PC-9 (cell line): ENCODE measurements around the gene AKR1C1. TPM values are rescaled to one million over a fixed set of nuclear protein-coding genes. Genes with fewer than 3 reads are reported as not detected.
"Not testable (repeated sequence)": the region's sequence is repeated elsewhere in the genome, so short reads cannot be mapped to it uniquely, and the experiment has no call there.

ENCODE experiments used
- BruUV-seq: library from RNA; stranded (reverse); fragments of 400-500 nt; replicated peaks from 2 replicates; lab custom pipeline; 2021; lab: Mats Ljungman, UMichigan
- CTCF ChIA-PET: fragments of 300-600 bp; sonication (Branson Sonifier 250); formaldehyde crosslinking; loops from one replicate; lab custom pipeline; 2022; ENCODE audit warnings: antibody characterized with exemption; lab: Charles Lee
- POLR2A ChIA-PET: fragments of 300-600 bp; sonication (Branson Sonifier 250); formaldehyde crosslinking; loops from one replicate; lab custom pipeline; 2022; ENCODE audit warnings: antibody characterized with exemption; ENCODE audit not compliant: unreplicated experiment; lab: Charles Lee
- DNase-seq, 2 experiments: peaks; one replicate each; pipeline versions ENCODE4 v3.0.0 to v3.0.0-alpha.2; 2015 to 2022; ENCODE audit warnings: mixed read lengths in 1 of 2
- H2AFZ ChIP-seq: fragments of 200-600 bp; sonication (generic); 2 replicates; pipeline ENCODE4 v1.8.1; 2017; ENCODE audit warnings: antibody characterized with exemption
- H3F3A ChIP-seq: fragments of 200-600 bp; sonication (generic); 2 replicates; pipeline ENCODE4 v1.8.1; 2017; ENCODE audit warnings: antibody characterized with exemption, mild to moderate bottlenecking, low read depth; ENCODE audit not compliant: insufficient read depth
- H3K27ac ChIP-seq: fragments of 200-600 bp; sonication (generic); 2 replicates; pipeline ENCODE4 v1.6.1; 2016; ENCODE audit warnings: mixed run types
- H3K27me3 ChIP-seq: fragments of 200-600 bp; sonication (generic); 2 replicates; pipeline ENCODE4 v1.6.1; 2016; ENCODE audit warnings: low read depth, mixed run types; ENCODE audit not compliant: insufficient read depth
- H3K36me3 ChIP-seq: fragments of 200-600 bp; sonication (generic); 2 replicates; pipeline ENCODE4 v1.6.1; 2016; ENCODE audit warnings: low read depth, mixed run types
- H3K4me1 ChIP-seq: fragments of 200-600 bp; sonication (generic); replicated peaks from 2 replicates; pipeline ENCODE4 v1.6.1; 2016; ENCODE audit warnings: mixed run types; ENCODE audit not compliant: insufficient read depth
- H3K4me2 ChIP-seq: fragments of 200-600 bp; sonication (generic); 2 replicates; pipeline ENCODE4 v1.6.1; 2017; ENCODE audit warnings: mixed run types
- H3K4me3 ChIP-seq: fragments of 200-600 bp; sonication (generic); 2 replicates; pipeline ENCODE4 v1.6.1; 2016; ENCODE audit warnings: mixed run types
- H3K79me2 ChIP-seq: fragments of 200-600 bp; sonication (generic); 2 replicates; pipeline ENCODE4 v1.6.1; 2017; ENCODE audit warnings: low read depth, mixed run types
- H3K9me2 ChIP-seq: fragments of 200-600 bp; sonication (generic); 2 replicates; pipeline ENCODE4 v1.8.1; 2017; ENCODE audit warnings: mild to moderate bottlenecking; ENCODE audit not compliant: insufficient read depth
- H3K9me3 ChIP-seq: fragments of 200-600 bp; sonication (generic); 2 replicates; pipeline ENCODE4 v1.8.1; 2016; ENCODE audit warnings: low read depth; ENCODE audit not compliant: insufficient read depth
- H4K20me1 ChIP-seq: fragments of 200-600 bp; sonication (generic); 2 replicates; pipeline ENCODE4 v1.8.1; 2017; ENCODE audit not compliant: insufficient read depth
- EZH2 ChIP-seq: fragments of 200-600 bp; sonication (generic); IDR thresholded peaks from 2 replicates; pipeline ENCODE4 v1.8.0; 2017; ENCODE audit warnings: antibody characterized with exemption, low read depth
- intact Hi-C: fragments of 100-400 bp; cut with micrococcal nuclease; formaldehyde crosslinking; loops from one replicate; pipeline ENCODE4 v1.10.0; 2022; ENCODE audit not compliant: unreplicated experiment
- total RNA-seq: library from RNA; stranded (reverse); gene quantifications from 2 replicates; pipeline ENCODE4 v1.2.3, GENCODE V29; 2021
- TF ChIP-seq, protein P1 (sequence below): fragments of 200-600 bp; sonication (generic); conservative IDR thresholded peaks from 2 replicates; pipeline ENCODE4 v1.6.1; 2017; ENCODE audit warnings: mixed run types, antibody characterized with exemption, mild to moderate bottlenecking, moderate library complexity

Gene AKR1C1
- total RNA-seq, 1 experiment from 2014 or later, result 1,313 TPM

DNA sequence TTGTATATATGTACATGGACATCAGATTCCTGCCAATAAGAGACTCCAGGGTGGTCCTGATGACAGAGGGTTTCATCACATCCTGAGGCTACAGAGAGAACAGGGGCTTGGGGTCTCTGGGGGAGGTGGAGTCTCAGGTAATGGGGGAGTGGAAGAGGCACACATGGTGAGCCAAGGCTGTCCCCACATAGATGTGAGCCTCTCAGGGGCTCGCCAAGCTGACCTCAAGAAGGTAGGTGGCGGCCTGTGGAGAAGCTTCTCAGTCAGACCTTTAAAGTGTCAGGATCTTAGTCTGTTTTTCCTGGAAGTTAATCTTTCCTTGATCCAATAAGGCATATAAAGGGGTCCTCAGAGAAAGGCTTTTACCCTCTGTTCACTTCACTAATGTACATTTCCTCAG is 22.3 kb upstream of the AKR1C1 start:
- H4K20me1 ChIP-seq, POLR2A ChIA-PET, H3K36me3 ChIP-seq, H3K9me2 ChIP-seq, H3K27me3 ChIP-seq, H2AFZ ChIP-seq, CTCF ChIA-PET, H3K4me3 ChIP-seq, H3K79me2 ChIP-seq, H3K9me3 ChIP-seq, DNase-seq: not testable (repeated sequence)
- intact Hi-C loops, result loop anchor here (1.0 to 5.0 kb wide), 2 partner anchors 74 to 92 kb away; no protein-coding TSS in a partner anchor
- TSS peak; percentile 92 for BruUV-seq
- peak overlapping the region; percentile 48 for H3K4me2 ChIP-seq
- peak overlapping the region; percentile 100 for H3K27ac ChIP-seq
- H3F3A ChIP-seq, result peaks cover 47% of the 10 kb centered on the region
- H3K4me1 ChIP-seq, result peaks cover 69% of the 10 kb centered on the region

DNA sequence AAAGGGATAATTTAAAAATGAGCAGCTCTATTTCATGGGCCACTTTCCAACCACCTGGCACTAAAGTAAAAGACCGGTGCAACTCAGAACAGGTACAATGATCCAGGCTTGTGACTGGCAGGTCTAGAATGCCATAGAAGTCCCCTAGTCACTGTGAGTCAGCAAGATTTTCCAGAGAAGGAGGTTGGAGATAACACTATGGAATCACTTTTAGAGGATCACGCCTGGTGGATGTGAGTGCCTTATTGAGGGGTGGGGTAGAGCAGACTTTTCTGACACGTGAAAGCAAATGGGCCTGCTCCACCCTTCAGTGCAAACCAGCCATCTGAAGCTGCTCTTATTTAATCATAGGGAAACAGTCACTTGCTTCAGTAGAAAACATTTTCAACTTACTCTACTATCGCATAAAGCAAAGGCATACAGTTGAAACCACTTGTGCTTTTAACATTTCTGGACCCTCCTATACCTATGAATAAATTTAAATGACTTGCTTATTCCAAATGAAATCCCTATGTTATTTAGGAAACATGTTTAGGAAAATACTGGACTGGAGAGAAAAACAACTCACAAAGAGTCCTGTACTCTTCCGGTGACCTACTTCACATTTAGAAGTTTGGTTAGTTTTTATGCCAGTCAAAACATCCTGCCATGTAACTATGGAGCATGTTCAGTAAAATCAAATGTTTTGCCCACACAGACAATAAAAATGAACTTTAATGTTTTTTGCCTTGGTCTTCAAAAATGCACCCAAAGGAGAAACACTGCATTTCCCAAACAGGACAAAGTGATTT is 21.5 kb upstream of the AKR1C1 start:
- Histone ChIP-seq H3K27me3 (no peaks in the 10 kb centered on the region), H3K27ac (peak overlapping the region; percentile 100), H2AFZ (no peak overlapping the region), H3K79me2 (no peaks in the 10 kb centered on the region), H3K4me3 (no peak overlapping the region), H3K36me3 (0 out of 2 replicates have a peak, but pooled peaks cover 4% of the 10 kb centered on the region), H4K20me1 (no peaks in the 10 kb centered on the region), H3K9me2 (no peaks in the 10 kb centered on the region), H3F3A (peaks cover 47% of the 10 kb centered on the region), H3K4me1 (peaks cover 77% of the 10 kb centered on the region), H3K9me3 (peaks cover 8% of the 10 kb centered on the region; the same call in 1 of the 2 replicates), H3K4me2 (peak overlapping the region; percentile 59)
- DNase-seq, result peak; percentile 81 to 85
- ChIA-PET CTCF (interaction anchor here (0.7 kb wide), 1 partner anchor 1020 kb away, joined by 4 read pairs; no protein-coding TSS in a partner anchor), POLR2A (interaction anchor here (0.7 kb wide), 2 partner anchors 90 to 349 kb away, joined by 5 read pairs; no protein-coding TSS in a partner anchor)
- intact Hi-C loops, result loop anchor here (1.0 to 5.0 kb wide), 2 partner anchors 74 to 92 kb away; no protein-coding TSS in a partner anchor
- BruUV-seq, result TSS peak; percentile 89
- no peak for TF ChIP-seq EZH2
- TF ChIP-seq, protein P1, sequence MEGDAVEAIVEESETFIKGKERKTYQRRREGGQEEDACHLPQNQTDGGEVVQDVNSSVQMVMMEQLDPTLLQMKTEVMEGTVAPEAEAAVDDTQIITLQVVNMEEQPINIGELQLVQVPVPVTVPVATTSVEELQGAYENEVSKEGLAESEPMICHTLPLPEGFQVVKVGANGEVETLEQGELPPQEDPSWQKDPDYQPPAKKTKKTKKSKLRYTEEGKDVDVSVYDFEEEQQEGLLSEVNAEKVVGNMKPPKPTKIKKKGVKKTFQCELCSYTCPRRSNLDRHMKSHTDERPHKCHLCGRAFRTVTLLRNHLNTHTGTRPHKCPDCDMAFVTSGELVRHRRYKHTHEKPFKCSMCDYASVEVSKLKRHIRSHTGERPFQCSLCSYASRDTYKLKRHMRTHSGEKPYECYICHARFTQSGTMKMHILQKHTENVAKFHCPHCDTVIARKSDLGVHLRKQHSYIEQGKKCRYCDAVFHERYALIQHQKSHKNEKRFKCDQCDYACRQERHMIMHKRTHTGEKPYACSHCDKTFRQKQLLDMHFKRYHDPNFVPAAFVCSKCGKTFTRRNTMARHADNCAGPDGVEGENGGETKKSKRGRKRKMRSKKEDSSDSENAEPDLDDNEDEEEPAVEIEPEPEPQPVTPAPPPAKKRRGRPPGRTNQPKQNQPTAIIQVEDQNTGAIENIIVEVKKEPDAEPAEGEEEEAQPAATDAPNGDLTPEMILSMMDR, result no peak

DNA sequence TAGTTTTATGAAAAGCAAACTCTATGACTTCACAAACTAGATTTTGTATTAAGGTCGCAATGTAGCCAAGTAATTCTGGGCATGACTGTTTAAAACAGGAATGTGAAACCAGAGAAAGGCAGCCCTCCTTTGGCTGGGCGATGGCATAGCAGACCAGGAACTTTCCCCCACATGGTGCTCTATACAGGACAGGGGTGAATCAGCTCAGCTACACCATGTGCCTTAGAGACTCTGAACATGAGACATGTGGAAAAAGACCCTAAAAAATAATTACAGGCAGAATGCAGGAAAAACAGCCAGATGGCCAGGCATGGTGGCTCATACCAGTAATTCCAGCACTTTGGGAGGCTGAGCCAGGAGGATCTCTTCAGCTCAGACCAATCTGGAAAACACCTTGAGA is 20.3 kb upstream of the AKR1C1 start:
- H2AFZ ChIP-seq, H3K27me3 ChIP-seq, H3K4me3 ChIP-seq, BruUV-seq, H3K79me2 ChIP-seq, CTCF ChIA-PET, H3K9me2 ChIP-seq, H3K9me3 ChIP-seq, H3K36me3 ChIP-seq, H4K20me1 ChIP-seq: not testable (repeated sequence)
- intact Hi-C loops, result loop anchor here (5.0 kb wide), 1 partner anchor 76 kb away; no protein-coding TSS in a partner anchor
- H3K27ac ChIP-seq, result peak overlapping the region; percentile 100
- H3F3A ChIP-seq, result peaks cover 56% of the 10 kb centered on the region
- H3K4me1 ChIP-seq, result peaks cover 89% of the 10 kb centered on the region
- H3K4me2 ChIP-seq, result peak overlapping the region; percentile 59
- POLR2A ChIA-PET, result interaction anchor here (0.6 to 1.1 kb wide), 2 partner anchors 68 to 75 kb away, joined by 3 to 15 read pairs; no protein-coding TSS in a partner anchor
- DNase-seq, result peak; percentile 46 to 75

DNA sequence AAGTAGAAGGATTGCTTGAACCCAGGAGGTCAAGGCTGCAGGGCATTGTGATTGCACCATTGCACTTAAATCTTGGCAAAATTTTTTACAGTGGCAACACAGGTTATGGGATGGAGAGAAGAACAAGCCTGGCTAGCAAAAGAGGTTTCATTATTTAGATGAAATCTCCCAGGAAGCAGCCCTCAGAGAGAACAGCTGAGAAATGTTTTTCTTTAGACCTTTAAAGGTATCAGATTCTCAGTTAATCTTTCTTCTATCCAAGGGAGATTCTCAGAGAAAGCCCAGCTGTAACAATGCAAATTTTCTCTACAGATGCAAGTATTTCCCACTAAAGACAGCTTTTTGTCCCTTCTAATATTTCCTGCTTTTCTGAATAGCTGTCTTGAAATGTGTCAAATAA is 19.8 kb upstream of the AKR1C1 start:
- Histone ChIP-seq H3K4me2 (peak overlapping the region; percentile 59), H3K4me1 (peaks cover 90% of the 10 kb centered on the region), H3F3A (peaks cover 60% of the 10 kb centered on the region), H3K27ac (peak overlapping the region; percentile 100)
- H4K20me1 ChIP-seq, DNase-seq, H2AFZ ChIP-seq, H3K79me2 ChIP-seq, H3K9me3 ChIP-seq, H3K4me3 ChIP-seq, CTCF ChIA-PET, H3K27me3 ChIP-seq, H3K9me2 ChIP-seq, H3K36me3 ChIP-seq: not testable (repeated sequence)
- intact Hi-C loops, result loop anchor here (5.0 kb wide), 1 partner anchor 76 kb away; no protein-coding TSS in a partner anchor
- POLR2A ChIA-PET, result interaction anchor here (0.6 to 1.1 kb wide), 2 partner anchors 68 to 75 kb away, joined by 3 to 15 read pairs; no protein-coding TSS in a partner anchor
- TSS peak; percentile 17 for BruUV-seq
